NCI-H748 (cell line): ENCODE results near the gene ABHD18.
"Not testable (repeated sequence)": the region's sequence is repeated elsewhere in the genome, so short reads cannot be mapped to it uniquely, and the experiment has no call there.

ENCODE experiments used
- DNase-seq: peaks from one replicate; lab custom pipeline; 2025; ENCODE audit not compliant: unreplicated experiment; lab: John Stamatoyannopoulos, UW

Gene ABHD18

GRCh38 chr4:128061566-128062536 is 96.6 kb downstream of the ABHD18 start:
- DNase-seq: peak; percentile 83

DNA sequence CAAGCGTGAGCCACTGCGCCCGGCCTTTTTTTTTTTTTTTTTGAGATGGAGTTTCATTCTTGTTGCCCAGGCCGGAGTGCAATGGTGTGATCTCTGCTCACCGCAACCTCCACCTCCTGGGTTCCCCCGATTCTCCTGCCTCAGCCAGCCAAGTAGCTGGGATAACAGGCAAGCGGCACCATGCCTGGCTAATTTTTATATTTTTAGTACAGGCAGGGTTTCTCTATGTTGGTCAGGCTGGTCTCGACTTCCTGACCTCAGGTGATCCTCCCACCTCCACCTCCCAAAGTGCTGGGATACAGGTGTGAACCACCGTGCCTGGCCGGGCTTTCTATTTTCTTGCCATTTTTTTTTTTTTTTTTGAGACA is 101.2 kb downstream of the ABHD18 start:
- DNase-seq: not testable (repeated sequence)

DNA sequence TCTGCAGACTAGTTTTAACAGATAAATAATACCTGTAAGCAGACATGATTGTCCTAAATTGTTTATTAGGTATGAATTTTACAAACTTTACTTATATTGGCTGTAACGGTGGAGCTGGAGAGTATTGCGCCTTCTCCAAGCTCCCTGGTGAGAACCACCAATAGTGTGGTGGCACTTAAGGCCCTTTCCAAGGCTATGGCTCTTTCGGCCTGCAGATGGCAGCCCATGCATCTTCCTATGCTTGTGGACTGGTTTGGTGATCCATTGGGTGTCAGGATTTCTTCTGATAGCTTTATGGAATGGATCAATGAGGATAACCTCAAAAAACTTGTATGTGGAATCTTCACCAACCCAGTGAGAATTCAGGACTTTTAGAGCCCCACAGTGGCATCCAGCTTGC is 103.7 kb downstream of the ABHD18 start:
- DNase-seq: peak; percentile 11

DNA sequence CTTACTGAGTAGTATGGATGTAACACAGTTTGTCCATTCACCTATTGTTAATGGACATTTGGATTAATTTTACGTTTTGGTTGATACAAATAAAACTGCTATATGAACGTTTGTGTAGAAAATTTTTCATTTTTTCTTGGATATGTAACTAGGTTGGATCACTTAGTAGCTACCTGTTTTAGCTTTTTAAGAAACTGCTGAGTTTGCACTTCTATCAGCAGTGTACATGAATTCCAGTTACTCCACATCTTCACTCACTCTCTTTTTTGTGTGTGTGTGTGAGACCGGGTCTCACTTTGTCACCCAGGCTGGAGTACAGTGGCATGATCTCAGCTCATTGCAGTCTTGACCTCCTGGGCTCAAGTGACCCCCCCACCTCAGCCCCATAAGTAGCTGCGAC is 111.3 kb downstream of the ABHD18 start:
- DNase-seq: no peak
